Type B pancreatic cell (in vitro differentiated cells): ENCODE measurements around the gene TTN. TPM values are rescaled to one million over a fixed set of nuclear protein-coding genes. Genes with fewer than 3 reads are reported as not detected.

Experiments
- DNase-seq: peaks from one replicate; pipeline ENCODE4 v3.0.0; 2021; ENCODE audit warnings: mixed read lengths; ENCODE audit not compliant: unreplicated experiment; ENCODE audit errors: extremely low spot score
- H3K27ac Mint-ChIP-seq: 2 replicates; pipeline ENCODE4 v1.8.0; 2021; ENCODE audit warnings: mild to moderate bottlenecking, mixed read lengths
- H3K27me3 Mint-ChIP-seq: 2 replicates; pipeline ENCODE4 v1.8.0; 2021; ENCODE audit warnings: mixed read lengths
- H3K36me3 Mint-ChIP-seq: 2 replicates; pipeline ENCODE4 v1.8.0; 2021; ENCODE audit warnings: mixed read lengths
- H3K4me1 Mint-ChIP-seq: one replicate; pipeline ENCODE4 v1.8.0; 2021; ENCODE audit warnings: mixed read lengths; ENCODE audit not compliant: unreplicated experiment
- H3K4me3 Mint-ChIP-seq: 2 replicates; pipeline ENCODE4 v1.8.0; 2021; ENCODE audit warnings: mild to moderate bottlenecking, mixed read lengths
- H3K9me3 Mint-ChIP-seq: 2 replicates; pipeline ENCODE4 v1.8.0; 2021; ENCODE audit warnings: mixed read lengths
- total RNA-seq: library from RNA; stranded (reverse); gene quantifications from 2 replicates; pipeline ENCODE4 v1.2.1, GENCODE V29; 2021; ENCODE audit warnings: low replicate concordance
- TF ChIP-seq, protein P1 (sequence below): fragments of 200-600 bp; sonication (generic); conservative IDR thresholded peaks from 2 replicates; pipeline ENCODE4 v1.5.0; 2021; ENCODE audit warnings: antibody characterized with exemption, mild to moderate bottlenecking

The TTN gene
- total RNA-seq, 1 donor from 2014 or later = 5.6 TPM

DNA sequence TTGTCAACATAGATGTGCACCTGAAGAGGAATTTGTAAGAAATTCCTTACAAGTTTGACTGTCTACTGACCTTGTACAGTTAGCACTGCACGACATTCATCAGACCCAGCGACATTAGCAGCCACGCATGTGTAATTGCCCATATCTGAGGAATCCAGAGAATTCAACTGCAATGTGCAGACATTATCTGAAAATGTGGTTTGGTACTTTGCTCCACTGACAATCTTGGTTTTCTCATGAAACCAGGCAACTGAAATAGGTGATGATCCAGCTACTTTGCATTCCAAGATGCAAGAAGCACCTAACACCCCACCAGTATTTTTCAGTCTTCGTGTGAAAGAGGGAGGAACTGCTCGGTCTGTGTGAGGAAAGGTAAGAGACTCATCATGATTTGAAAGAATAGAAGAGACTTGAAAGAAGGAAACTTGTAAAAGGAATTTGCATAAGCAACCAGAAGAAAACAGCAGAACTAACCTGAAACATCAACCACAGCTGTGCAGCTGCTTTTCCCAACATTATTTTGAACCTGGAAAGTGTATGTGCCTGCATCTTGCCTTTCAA lies 83.4 kb downstream of the TTN start:
- H3K27ac Mint-ChIP-seq = no peak overlapping the region
- TF ChIP-seq, protein P1, sequence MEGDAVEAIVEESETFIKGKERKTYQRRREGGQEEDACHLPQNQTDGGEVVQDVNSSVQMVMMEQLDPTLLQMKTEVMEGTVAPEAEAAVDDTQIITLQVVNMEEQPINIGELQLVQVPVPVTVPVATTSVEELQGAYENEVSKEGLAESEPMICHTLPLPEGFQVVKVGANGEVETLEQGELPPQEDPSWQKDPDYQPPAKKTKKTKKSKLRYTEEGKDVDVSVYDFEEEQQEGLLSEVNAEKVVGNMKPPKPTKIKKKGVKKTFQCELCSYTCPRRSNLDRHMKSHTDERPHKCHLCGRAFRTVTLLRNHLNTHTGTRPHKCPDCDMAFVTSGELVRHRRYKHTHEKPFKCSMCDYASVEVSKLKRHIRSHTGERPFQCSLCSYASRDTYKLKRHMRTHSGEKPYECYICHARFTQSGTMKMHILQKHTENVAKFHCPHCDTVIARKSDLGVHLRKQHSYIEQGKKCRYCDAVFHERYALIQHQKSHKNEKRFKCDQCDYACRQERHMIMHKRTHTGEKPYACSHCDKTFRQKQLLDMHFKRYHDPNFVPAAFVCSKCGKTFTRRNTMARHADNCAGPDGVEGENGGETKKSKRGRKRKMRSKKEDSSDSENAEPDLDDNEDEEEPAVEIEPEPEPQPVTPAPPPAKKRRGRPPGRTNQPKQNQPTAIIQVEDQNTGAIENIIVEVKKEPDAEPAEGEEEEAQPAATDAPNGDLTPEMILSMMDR = no peak
- H3K4me3 Mint-ChIP-seq = no peak overlapping the region
- DNase-seq = no peak
- H3K9me3 Mint-ChIP-seq = no peaks in the 10 kb centered on the region
- H3K27me3 Mint-ChIP-seq = peaks cover 3% of the 10 kb centered on the region
- H3K36me3 Mint-ChIP-seq = no peaks in the 10 kb centered on the region
- H3K4me1 Mint-ChIP-seq = no peaks in the 10 kb centered on the region

DNA sequence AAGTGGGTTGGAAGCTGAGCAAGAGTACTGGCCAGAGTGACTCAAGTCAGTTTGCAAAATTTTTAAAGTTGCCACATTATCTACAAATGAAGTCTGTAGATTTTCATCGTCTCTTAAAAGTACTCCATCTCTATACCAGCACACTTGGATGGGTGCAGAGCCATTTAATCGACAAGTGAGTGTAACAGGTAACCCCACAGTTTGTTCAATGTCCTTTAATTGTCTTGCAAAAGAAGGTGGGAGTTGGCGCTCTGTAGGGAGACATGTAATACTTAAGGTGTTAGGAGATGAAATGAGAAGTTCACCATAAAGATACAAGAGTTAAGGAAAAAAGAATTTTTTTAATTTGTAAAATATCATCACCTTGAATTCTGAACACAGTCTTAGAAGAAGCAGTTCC lies 84.9 kb downstream of the TTN start:
- no peaks in the 10 kb centered on the region for H3K4me1 Mint-ChIP-seq
- H3K27me3 Mint-ChIP-seq = no peaks in the 10 kb centered on the region
- no peak overlapping the region for H3K4me3 Mint-ChIP-seq
- no peaks in the 10 kb centered on the region for H3K36me3 Mint-ChIP-seq
- H3K27ac Mint-ChIP-seq = no peak overlapping the region
- DNase-seq = no peak
- no peaks in the 10 kb centered on the region for H3K9me3 Mint-ChIP-seq
- TF ChIP-seq, protein P1 = no peak

DNA sequence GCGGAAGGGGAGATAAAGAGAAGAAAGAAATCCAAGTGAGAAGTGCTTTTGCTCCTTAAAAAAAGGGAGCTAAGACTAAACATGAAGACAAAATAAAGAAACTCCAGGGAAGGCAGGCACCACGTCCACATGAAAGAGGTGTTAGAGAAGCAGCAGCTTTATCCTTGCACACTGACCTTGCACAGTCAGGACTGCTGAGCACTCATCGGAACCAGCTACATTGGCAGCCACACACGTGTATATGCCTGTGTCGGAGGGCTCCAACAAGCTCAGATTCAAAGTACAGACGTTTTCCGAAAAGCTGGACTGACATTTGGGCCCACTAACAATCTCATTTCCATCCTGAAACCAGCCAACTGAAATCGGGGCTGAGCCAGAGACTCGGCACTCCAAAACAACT lies 88.2 kb downstream of the TTN start:
- H3K27ac Mint-ChIP-seq = no peak overlapping the region
- TF ChIP-seq, protein P1 = no peak
- no peaks in the 10 kb centered on the region for H3K4me1 Mint-ChIP-seq
- no peak overlapping the region for H3K4me3 Mint-ChIP-seq
- H3K9me3 Mint-ChIP-seq = no peaks in the 10 kb centered on the region
- H3K36me3 Mint-ChIP-seq = no peaks in the 10 kb centered on the region
- no peak for DNase-seq
- no peaks in the 10 kb centered on the region for H3K27me3 Mint-ChIP-seq

DNA sequence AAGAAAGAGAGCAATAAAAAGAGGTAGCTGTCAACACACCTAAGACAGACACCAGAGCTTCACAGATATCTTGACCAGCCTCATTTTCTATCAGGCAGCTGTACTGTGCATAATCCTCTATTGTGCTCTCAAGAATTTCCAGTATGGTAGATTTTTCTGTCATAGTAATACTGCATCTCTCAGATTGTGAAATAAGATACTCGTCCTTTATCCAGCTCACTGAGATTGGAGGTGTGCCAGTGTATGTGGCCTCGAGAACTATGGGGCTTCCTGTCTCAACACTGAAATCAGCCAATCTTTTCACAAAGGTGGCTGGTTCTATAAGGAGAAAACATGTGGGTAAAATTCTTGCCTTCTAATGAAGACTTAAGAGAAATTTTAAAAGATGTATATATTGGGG lies 88.9 kb downstream of the TTN start:
- H3K36me3 Mint-ChIP-seq = no peaks in the 10 kb centered on the region
- H3K9me3 Mint-ChIP-seq = peaks cover 3% of the 10 kb centered on the region
- H3K27ac Mint-ChIP-seq = no peak overlapping the region
- DNase-seq = no peak
- H3K27me3 Mint-ChIP-seq = no peaks in the 10 kb centered on the region
- H3K4me1 Mint-ChIP-seq = no peaks in the 10 kb centered on the region
- TF ChIP-seq, protein P1 = no peak
- H3K4me3 Mint-ChIP-seq = no peak overlapping the region

DNA sequence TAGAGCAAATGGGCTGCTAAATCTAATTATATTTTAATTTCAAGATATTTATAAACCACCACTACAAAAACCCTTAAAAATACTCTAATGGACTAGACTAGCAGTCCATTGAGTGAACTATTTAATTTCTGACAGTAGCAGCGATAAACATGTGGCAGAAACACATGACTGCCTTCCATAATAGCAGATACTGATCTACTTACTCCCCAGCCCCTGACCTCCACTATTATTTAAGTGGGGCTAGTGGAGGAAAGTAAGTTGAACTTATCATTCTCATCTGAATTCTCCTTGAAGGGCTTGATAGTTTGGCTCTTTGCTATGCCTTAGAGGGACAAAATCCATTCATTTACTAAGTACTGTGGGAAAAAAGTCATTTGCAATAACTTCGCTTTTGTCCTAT lies 90.8 kb downstream of the TTN start:
- Mint-ChIP-seq H3K4me1 (no peaks in the 10 kb centered on the region), H3K36me3 (no peaks in the 10 kb centered on the region), H3K27me3 (no peaks in the 10 kb centered on the region), H3K9me3 (peaks cover 8% of the 10 kb centered on the region), H3K27ac (no peak overlapping the region), H3K4me3 (no peak overlapping the region)
- DNase-seq = no peak
- TF ChIP-seq, protein P1 = no peak

DNA sequence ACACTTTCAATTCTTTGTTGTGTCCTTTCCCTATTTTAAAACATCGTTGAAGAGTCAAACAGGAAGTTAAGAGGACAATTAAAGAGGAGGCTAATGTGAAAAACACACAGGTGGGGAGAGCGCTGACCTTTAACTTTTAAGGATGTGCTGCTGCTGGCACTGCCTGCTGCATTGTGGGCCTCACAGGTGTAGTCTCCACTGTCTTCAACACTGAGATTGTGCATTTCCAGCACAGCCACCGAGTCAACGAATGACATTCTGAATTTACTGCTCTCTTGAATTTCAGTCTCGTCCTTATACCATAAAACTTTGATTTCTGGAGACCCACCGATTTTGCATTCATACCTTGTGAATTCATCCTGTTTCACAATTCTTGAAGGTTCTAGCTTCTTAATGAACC lies 91.9 kb downstream of the TTN start:
- Mint-ChIP-seq H3K27ac (no peak overlapping the region), H3K9me3 (peaks cover 8% of the 10 kb centered on the region), H3K27me3 (no peaks in the 10 kb centered on the region), H3K36me3 (no peaks in the 10 kb centered on the region), H3K4me3 (no peak overlapping the region), H3K4me1 (no peaks in the 10 kb centered on the region)
- TF ChIP-seq, protein P1 = no peak
- no peak for DNase-seq
